ENCODE measurements around the gene NEURL1B. TPM values are rescaled to one million over a fixed set of nuclear protein-coding genes. Genes with fewer than 3 reads are reported as not detected.

NEURL1B gene
- total and polyA plus RNA-seq, 2 experiments from 2014 or later: 0.65 to 5.8 TPM

DNA sequence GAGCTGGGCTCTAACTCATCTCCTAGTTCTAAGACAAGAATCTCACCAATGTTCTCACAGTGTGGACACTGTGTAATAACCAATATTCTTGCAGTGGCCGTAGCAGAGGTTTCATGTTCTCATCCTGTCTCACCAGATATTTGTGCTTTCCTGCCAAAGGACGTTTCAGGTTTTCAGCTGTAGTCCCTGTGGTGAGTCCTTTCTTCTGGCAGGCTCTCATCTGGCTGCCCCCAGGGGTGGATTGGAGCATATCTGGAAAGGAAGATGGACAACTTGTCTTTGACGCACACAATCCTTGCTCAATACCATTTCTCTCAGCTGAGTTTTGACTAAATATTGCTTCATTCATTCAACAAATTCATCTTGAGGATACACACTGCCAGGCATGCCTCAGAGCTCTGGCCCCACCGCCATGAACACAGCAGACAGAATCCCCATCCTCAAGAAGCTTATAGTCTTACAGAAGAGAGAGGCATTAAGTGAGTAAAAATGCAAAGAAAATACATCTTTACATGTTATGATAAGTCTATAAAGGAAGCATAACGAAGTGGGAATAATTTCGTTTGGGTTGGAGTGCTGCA is 33.8 kb upstream of the NEURL1B start:
- Histone ChIP-seq H4K20me1 (ENCODE audit: insufficient read depth, poor library complexity, severe bottlenecking) (no peaks in the 10 kb centered on the region), H3K4me1 (ENCODE audit: insufficient read depth) (peaks cover 5% of the 10 kb centered on the region), H3K9me3 (ENCODE audit: low read depth) (no peaks in the 10 kb centered on the region), H3K36me3 (replicated peaks; ENCODE audit: insufficient read depth, low read depth) (no peaks in the 10 kb centered on the region), H3K27me3 (no peaks in the 10 kb centered on the region), H3K27ac (no peak overlapping the region), H3K9me2 (replicated peaks; ENCODE audit: insufficient read depth) (no peaks in the 10 kb centered on the region), H3K79me2 (no peaks in the 10 kb centered on the region), H3K4me2 (no peak overlapping the region), H3K4me3 (no peak overlapping the region), H2AFZ (no peak overlapping the region)
- WGBS (ENCODE audit: low lambda C conversion rate, missing lambda C conversion rate): 80% methylated on average over 6 of the region's 6 CpGs
- no peak for DNase-seq (ENCODE audit: low spot score)
- TF ChIP-seq EZH2 (IDR thresholded peaks at IDR 0.05; ENCODE audit: borderline replicate concordance): no peak
- TF ChIP-seq EZH2phosphoT487 (IDR thresholded peaks at IDR 0.05; ENCODE audit: low read depth, severe bottlenecking, unreplicated experiment): no peak
- TF ChIP-seq, protein P1, sequence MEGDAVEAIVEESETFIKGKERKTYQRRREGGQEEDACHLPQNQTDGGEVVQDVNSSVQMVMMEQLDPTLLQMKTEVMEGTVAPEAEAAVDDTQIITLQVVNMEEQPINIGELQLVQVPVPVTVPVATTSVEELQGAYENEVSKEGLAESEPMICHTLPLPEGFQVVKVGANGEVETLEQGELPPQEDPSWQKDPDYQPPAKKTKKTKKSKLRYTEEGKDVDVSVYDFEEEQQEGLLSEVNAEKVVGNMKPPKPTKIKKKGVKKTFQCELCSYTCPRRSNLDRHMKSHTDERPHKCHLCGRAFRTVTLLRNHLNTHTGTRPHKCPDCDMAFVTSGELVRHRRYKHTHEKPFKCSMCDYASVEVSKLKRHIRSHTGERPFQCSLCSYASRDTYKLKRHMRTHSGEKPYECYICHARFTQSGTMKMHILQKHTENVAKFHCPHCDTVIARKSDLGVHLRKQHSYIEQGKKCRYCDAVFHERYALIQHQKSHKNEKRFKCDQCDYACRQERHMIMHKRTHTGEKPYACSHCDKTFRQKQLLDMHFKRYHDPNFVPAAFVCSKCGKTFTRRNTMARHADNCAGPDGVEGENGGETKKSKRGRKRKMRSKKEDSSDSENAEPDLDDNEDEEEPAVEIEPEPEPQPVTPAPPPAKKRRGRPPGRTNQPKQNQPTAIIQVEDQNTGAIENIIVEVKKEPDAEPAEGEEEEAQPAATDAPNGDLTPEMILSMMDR (IDR thresholded peaks at IDR 0.05; ENCODE audit: poor library complexity): no peak

DNA sequence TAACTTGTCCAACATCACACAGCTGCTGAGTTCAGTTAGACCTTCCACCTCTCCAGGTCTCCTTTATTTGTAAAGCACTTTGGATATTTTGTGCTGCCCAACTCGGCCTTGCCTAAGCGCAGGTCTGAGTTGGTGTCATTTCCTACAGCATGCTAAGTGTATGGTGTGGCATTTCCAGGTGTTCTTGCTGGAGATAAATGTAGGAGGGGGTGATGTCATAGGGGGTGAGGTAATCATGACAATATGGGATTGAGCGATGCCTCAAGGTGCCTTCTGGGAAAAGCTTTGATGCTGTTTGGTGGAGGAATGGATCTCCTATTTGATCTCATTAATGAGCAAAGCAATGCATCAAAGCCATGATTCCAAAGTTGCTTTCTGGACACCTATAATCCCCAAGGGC is 32.3 kb upstream of the NEURL1B start:
- no peaks in the 10 kb centered on the region for H3K27me3 ChIP-seq
- no peak for DNase-seq (ENCODE audit: low spot score)
- no peak overlapping the region for H3K27ac ChIP-seq
- no peaks in the 10 kb centered on the region for H3K79me2 ChIP-seq
- no peak overlapping the region for H2AFZ ChIP-seq
- no peaks in the 10 kb centered on the region for H3K9me3 ChIP-seq (ENCODE audit: low read depth)
- no peaks in the 10 kb centered on the region for H3K9me2 ChIP-seq (replicated peaks; ENCODE audit: insufficient read depth)
- TF ChIP-seq, protein P1 (IDR thresholded peaks at IDR 0.05; ENCODE audit: poor library complexity): no peak
- no peak for TF ChIP-seq EZH2 (IDR thresholded peaks at IDR 0.05; ENCODE audit: borderline replicate concordance)
- no peak for TF ChIP-seq EZH2phosphoT487 (IDR thresholded peaks at IDR 0.05; ENCODE audit: low read depth, severe bottlenecking, unreplicated experiment)
- no peaks in the 10 kb centered on the region for H4K20me1 ChIP-seq (ENCODE audit: insufficient read depth, poor library complexity, severe bottlenecking)
- H3K4me1 ChIP-seq (ENCODE audit: insufficient read depth): no peaks in the 10 kb centered on the region
- no peak overlapping the region for H3K4me2 ChIP-seq
- no peak overlapping the region for H3K4me3 ChIP-seq
- 91% methylated on average over 3 of the region's 3 CpGs for WGBS (ENCODE audit: low lambda C conversion rate, missing lambda C conversion rate)
- no peaks in the 10 kb centered on the region for H3K36me3 ChIP-seq (replicated peaks; ENCODE audit: insufficient read depth, low read depth)

DNA sequence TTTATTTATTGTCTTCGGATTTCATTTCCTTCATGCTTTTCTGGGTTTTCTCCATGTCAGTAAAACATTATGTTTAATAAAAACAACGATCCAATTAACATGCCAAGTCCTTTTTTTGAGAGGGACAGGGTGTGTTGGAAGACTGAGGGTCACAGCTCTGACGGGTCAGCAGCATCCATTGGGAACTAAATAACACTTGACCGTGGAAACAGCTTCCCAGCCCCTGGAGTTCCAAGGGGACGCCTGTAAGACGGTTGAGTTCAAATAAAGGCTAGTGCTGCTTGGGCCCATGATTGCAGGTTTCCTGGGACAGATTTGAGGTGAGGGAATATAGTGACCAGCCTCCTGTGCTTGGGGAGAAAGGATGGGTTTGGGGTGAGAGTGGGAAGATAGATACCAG is 30.4 kb upstream of the NEURL1B start:
- H3K79me2 ChIP-seq: no peaks in the 10 kb centered on the region
- no peak overlapping the region for H3K27ac ChIP-seq
- H3K36me3 ChIP-seq (replicated peaks; ENCODE audit: insufficient read depth, low read depth): no peaks in the 10 kb centered on the region
- no peak for DNase-seq (ENCODE audit: low spot score)
- H3K4me3 ChIP-seq: no peak overlapping the region
- H4K20me1 ChIP-seq (ENCODE audit: insufficient read depth, poor library complexity, severe bottlenecking): no peaks in the 10 kb centered on the region
- no peaks in the 10 kb centered on the region for H3K4me1 ChIP-seq (ENCODE audit: insufficient read depth)
- H3K27me3 ChIP-seq: no peaks in the 10 kb centered on the region
- no peak overlapping the region for H2AFZ ChIP-seq
- no peak overlapping the region for H3K4me2 ChIP-seq
- TF ChIP-seq, protein P1 (IDR thresholded peaks at IDR 0.05; ENCODE audit: poor library complexity): no peak
- no peak for TF ChIP-seq EZH2phosphoT487 (IDR thresholded peaks at IDR 0.05; ENCODE audit: low read depth, severe bottlenecking, unreplicated experiment)
- no peak for TF ChIP-seq EZH2 (IDR thresholded peaks at IDR 0.05; ENCODE audit: borderline replicate concordance)
- H3K9me2 ChIP-seq (replicated peaks; ENCODE audit: insufficient read depth): no peaks in the 10 kb centered on the region
- no peaks in the 10 kb centered on the region for H3K9me3 ChIP-seq (ENCODE audit: low read depth)
- WGBS (ENCODE audit: low lambda C conversion rate, missing lambda C conversion rate): 72% methylated on average over 6 of the region's 6 CpGs

All from hepatocyte (in vitro differentiated cells).